Activated naive CD4-positive, alpha-beta T cell treated with anti-CD3 and anti-CD28 coated beads for 36 hours (primary cell): Measurements from ENCODE around the gene DTNA. TPM values are rescaled to one million over a fixed set of nuclear protein-coding genes. Genes with fewer than 3 reads are reported as not detected.

ENCODE experiments used
- CTCF ChIA-PET: fragments of 350-600 bp; sonication (Branson Sonifier 250); formaldehyde crosslinking; loops from one replicate; lab custom pipeline; 2021; ENCODE audit warnings: antibody characterized with exemption; lab: Charles Lee
- DNase-seq: peaks from one replicate; pipeline ENCODE4 v3.0.0-alpha.2; 2020
- H3K27ac Mint-ChIP-seq: one replicate; pipeline ENCODE4 v1.8.0; 2021; ENCODE audit warnings: mild to moderate bottlenecking, mixed read lengths
- H3K27me3 Mint-ChIP-seq: one replicate; pipeline ENCODE4 v1.8.0; 2021; ENCODE audit warnings: low read depth, mixed read lengths
- H3K36me3 Mint-ChIP-seq: one replicate; pipeline ENCODE4 v1.8.0; 2021; ENCODE audit warnings: low read depth, mixed read lengths
- H3K4me1 Mint-ChIP-seq: one replicate; pipeline ENCODE4 v1.8.0; 2021; ENCODE audit warnings: low read depth, mixed read lengths
- H3K4me3 Mint-ChIP-seq: one replicate; pipeline ENCODE4 v1.8.0; 2021; ENCODE audit warnings: mild to moderate bottlenecking, moderate library complexity, mixed read lengths
- H3K9me3 Mint-ChIP-seq: one replicate; pipeline ENCODE4 v1.8.0; 2021; ENCODE audit warnings: mixed read lengths
- intact Hi-C: fragments of 100-400 bp; cut with micrococcal nuclease; formaldehyde crosslinking; loops from one replicate; pipeline ENCODE4 v1.15.1; 2023
- total RNA-seq, 2 experiments: library from RNA; stranded (reverse); gene quantifications; one replicate each; pipeline ENCODE4 v1.2.3, GENCODE V29; 2021

DTNA gene
- total RNA-seq, 2 experiments from 2014 or later = 0.27 to 0.43 TPM

DNA sequence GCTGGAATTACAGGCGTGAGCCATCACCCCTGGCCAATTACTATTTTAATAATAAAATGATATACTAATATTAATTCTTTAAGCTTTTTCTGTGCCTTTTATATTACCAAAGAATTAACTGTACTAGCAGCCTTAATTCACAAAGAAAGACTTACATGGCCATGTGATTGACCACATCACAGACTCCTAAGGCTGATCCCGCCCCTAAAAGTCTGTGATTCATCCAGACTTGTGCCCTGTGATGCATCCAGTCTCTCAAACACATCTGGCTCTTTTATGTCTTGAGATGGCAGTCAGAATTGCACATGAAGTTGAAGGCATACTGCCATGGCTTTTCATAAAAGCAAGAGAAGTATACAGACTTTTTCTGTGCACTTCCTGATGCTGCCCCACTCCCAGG, 91.7 kb downstream of the DTNA start:
- intact Hi-C loops = no loop called here
- Mint-ChIP-seq H3K27me3 (peaks cover 18% of the 10 kb centered on the region), H3K27ac (no peak overlapping the region), H3K36me3 (no peaks in the 10 kb centered on the region), H3K4me1 (peaks cover 16% of the 10 kb centered on the region), H3K4me3 (no peak overlapping the region), H3K9me3 (no peaks in the 10 kb centered on the region)
- CTCF ChIA-PET = no interaction called here
- peak; percentile 52 for DNase-seq

- intact Hi-C loops = no loop called here
- no peak for DNase-seq
- CTCF ChIA-PET = interaction anchor here (1.1 to 1.3 kb wide), 3 partner anchors 12 to 140 kb away, joined by 3 read pairs; no protein-coding TSS in a partner anchor
- H3K9me3 Mint-ChIP-seq = no peaks in the 10 kb centered on the region
- peaks cover 16% of the 10 kb centered on the region for H3K4me1 Mint-ChIP-seq
- peaks cover 18% of the 10 kb centered on the region for H3K27me3 Mint-ChIP-seq
- H3K36me3 Mint-ChIP-seq = no peaks in the 10 kb centered on the region
- H3K4me3 Mint-ChIP-seq = no peak overlapping the region
- no peak overlapping the region for H3K27ac Mint-ChIP-seq
Observed at GRCh38 chr18:34802959-34803358, 92.9 kb downstream of the DTNA start.

DNA sequence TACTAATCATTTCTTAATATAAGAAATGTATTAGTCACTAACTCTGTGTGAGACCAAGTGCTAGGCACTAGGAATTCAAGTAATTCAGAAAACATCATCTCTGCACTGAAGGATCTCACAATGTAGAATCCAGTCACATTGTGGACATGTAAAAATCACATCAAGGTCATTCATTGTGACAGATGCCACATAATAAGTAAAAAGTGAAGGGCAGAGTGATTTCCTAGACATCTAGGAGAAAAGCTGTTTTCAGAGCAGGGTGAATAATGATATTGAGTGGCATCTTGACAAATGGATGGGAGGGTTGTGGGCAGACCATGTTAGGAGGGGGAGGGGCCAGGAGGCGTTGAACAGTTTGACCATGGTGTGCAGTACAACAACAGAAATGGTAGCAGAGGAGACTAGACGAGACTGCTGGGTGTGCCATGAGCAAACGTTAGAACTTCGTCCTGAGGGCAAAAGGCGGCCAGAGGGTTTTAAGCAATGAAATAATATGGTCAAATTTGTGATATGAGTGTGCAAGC, 93.8 kb downstream of the DTNA start:
- CTCF ChIA-PET = interaction anchor here (1.3 kb wide), 1 partner anchor 11 kb away, joined by 3 read pairs; no protein-coding TSS in a partner anchor
- no peak for DNase-seq
- Mint-ChIP-seq H3K9me3 (no peaks in the 10 kb centered on the region), H3K4me3 (no peak overlapping the region), H3K27me3 (peaks cover 18% of the 10 kb centered on the region), H3K36me3 (no peaks in the 10 kb centered on the region), H3K4me1 (peaks cover 12% of the 10 kb centered on the region), H3K27ac (no peak overlapping the region)
- intact Hi-C loops = no loop called here

DNA sequence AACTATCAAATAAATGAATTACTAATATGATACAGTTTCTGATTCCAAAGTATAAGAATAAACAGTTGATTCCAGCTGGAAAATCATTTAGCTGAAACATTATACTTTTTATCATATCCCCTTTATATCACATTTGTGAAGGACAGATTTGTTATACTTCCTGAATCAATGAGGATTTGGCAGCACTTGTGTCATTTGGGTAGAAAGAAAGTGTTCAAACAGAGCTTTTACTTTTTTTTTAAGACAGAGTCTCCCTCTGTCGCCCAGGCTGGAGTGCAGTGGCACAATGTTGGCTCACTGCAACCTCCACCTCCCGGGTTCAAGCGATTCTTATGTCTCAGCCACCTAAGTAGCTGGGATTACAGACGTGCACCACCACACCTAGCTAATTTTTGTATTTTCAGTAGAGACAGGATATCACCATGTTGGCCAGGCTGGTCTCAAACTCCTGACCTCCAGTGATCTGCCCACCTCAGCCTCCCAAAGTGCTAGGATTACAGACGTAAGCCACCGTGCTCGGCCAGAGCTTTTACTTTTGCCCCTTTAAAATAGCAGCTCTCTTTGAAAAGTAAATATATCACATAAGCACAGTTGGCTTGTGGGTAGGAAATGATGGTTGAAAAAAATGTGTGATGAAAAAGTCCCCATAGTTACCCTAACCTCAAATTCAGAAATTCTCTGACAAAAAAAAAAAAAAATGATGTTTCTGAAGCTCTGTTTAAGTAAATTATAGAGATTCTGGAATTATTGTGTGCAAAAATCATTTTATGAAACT, 95.2 kb downstream of the DTNA start:
- peaks cover 15% of the 10 kb centered on the region for H3K27me3 Mint-ChIP-seq
- CTCF ChIA-PET = interaction anchor here (0.9 to 1.5 kb wide), 4 partner anchors 18 to 143 kb away, joined by 3 to 6 read pairs (median 4); no protein-coding TSS in a partner anchor
- no peak overlapping the region for H3K27ac Mint-ChIP-seq
- H3K4me3 Mint-ChIP-seq = no peak overlapping the region
- no peak for DNase-seq
- H3K9me3 Mint-ChIP-seq = no peaks in the 10 kb centered on the region
- intact Hi-C loops = no loop called here
- H3K4me1 Mint-ChIP-seq = peaks cover 10% of the 10 kb centered on the region
- no peaks in the 10 kb centered on the region for H3K36me3 Mint-ChIP-seq

DNA sequence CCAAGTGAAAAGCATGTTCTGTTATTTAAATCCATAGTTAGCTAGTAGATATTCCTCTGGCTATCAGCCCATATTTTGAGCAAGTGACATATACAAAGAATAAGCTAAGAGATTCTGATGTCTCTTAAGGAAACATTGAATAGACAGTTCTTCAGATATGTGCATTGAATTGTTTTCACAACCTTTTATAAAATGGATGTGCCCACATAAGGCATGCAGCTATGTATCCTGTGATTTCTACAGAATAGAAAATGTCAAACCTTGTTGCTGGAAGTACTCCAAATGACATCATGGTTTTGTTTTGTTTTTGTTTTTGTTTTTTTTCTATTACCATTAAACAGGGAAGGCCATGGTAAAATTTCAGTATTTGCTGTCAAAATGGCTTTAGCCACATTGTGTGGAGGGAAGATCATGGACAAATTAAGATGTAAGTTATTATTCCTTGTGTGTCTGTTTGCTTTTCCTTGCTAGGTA, 95.8 kb downstream of the DTNA start:
- Mint-ChIP-seq H3K36me3 (no peaks in the 10 kb centered on the region), H3K9me3 (no peaks in the 10 kb centered on the region), H3K27me3 (peaks cover 15% of the 10 kb centered on the region), H3K4me3 (no peak overlapping the region), H3K4me1 (peaks cover 10% of the 10 kb centered on the region), H3K27ac (no peak overlapping the region)
- DNase-seq = no peak
- intact Hi-C loops = no loop called here
- CTCF ChIA-PET = interaction anchor here (1.0 to 1.5 kb wide), 3 partner anchors 21 to 144 kb away, joined by 3 to 4 read pairs (median 3); no protein-coding TSS in a partner anchor

DNA sequence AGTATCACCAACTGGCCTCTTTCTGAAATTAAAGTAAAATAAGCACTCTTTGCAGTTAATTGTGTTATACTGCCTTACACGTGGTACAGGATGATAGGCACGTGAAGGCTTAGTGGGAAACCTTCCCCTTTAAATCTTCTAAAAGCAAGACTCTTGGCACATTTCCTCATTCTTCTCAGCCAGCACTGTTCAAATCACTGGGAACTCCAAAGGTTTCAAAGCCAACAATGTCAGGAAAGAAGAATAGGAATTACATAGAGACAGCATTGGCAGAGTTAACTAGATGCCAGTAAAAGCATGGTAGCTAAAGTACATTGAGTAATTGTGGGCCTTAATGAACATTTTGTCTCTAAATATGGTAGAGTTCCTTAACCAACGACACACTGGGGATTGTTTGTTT, 96.4 kb downstream of the DTNA start:
- H3K4me3 Mint-ChIP-seq = no peak overlapping the region
- intact Hi-C loops = no loop called here
- CTCF ChIA-PET = interaction anchor here (0.6 to 1.5 kb wide), 2 partner anchors 44 to 144 kb away, joined by 3 read pairs; no protein-coding TSS in a partner anchor

GRCh38 chr18:34807106-34807796, 97.2 kb downstream of the DTNA start:
- CTCF ChIA-PET = interaction anchor here (0.6 to 1.6 kb wide), 3 partner anchors 19 to 236 kb away, joined by 3 to 5 read pairs (median 3); no protein-coding TSS in a partner anchor
- H3K4me3 Mint-ChIP-seq = no peak overlapping the region
- H3K4me1 Mint-ChIP-seq = peaks cover 7% of the 10 kb centered on the region
- H3K9me3 Mint-ChIP-seq = no peaks in the 10 kb centered on the region
- intact Hi-C loops = no loop called here
- no peak for DNase-seq
- no peak overlapping the region for H3K27ac Mint-ChIP-seq
- no peaks in the 10 kb centered on the region for H3K36me3 Mint-ChIP-seq
- peaks cover 13% of the 10 kb centered on the region for H3K27me3 Mint-ChIP-seq

More for the DNA sequence above, 96.4 kb downstream of the DTNA start:
- no peaks in the 10 kb centered on the region for H3K36me3 Mint-ChIP-seq
- H3K4me1 Mint-ChIP-seq = peaks cover 10% of the 10 kb centered on the region
- peaks cover 15% of the 10 kb centered on the region for H3K27me3 Mint-ChIP-seq
- no peaks in the 10 kb centered on the region for H3K9me3 Mint-ChIP-seq
- no peak overlapping the region for H3K27ac Mint-ChIP-seq
- DNase-seq = no peak

DNA sequence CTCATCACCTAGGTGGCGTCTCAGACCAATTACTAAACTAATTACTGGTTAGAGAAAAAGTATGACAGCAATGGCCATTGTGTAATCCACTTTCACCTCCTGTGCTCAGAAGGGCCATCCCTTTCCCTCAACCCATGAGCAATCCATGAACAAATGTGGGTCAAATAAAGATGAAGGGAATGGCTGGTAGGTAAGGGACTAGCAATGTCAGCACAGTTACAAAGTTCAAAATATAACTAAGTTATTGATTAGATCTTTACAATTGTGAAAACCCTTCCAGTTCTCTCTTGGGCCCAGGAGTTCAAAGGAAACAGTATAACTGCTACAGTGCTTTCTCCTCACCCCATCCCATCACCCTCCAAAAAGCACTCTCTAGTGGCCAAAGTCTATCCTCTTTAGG, 98.3 kb downstream of the DTNA start:
- no peak for DNase-seq
- intact Hi-C loops = no loop called here
- Mint-ChIP-seq H3K36me3 (no peaks in the 10 kb centered on the region), H3K9me3 (no peaks in the 10 kb centered on the region), H3K4me1 (peaks cover 7% of the 10 kb centered on the region), H3K27ac (no peak overlapping the region), H3K27me3 (peaks cover 15% of the 10 kb centered on the region), H3K4me3 (no peak overlapping the region)
- CTCF ChIA-PET = interaction anchor here (1.0 to 1.6 kb wide), 2 partner anchors 17 to 21 kb away, joined by 3 to 5 read pairs; no protein-coding TSS in a partner anchor

DNA sequence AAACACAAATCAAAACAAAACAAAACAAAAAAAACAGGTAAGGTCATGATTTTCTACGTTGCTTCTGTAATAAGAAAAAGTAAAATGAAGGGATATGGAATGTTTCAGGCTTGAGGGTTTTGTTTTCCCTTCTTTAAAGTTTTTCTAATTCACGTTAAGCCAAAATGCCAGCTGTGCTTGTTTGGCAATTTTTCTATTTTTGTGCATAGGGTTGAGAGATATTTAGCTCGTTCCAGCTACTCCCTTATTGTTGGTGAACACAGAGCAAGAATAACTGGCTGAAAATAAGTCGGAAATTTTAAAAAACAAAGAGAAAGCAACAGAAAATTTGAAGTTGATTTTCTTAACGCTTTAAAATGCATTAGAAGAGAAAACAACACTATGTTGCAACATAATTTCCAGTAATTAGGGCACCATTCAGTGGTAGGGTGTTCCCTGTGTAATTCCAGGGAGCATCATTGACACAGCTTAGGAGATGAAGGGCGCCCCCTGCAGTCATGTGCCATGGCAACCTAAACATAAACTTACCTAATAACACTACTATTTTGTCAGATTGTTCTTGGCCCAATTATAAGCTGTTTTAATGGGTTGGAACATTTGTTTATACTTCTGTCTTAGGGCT, 99.5 kb downstream of the DTNA start:
- peaks cover 7% of the 10 kb centered on the region for H3K4me1 Mint-ChIP-seq
- peak; percentile 43 for DNase-seq
- no peak overlapping the region for H3K4me3 Mint-ChIP-seq
- H3K9me3 Mint-ChIP-seq = no peaks in the 10 kb centered on the region
- intact Hi-C loops = no loop called here
- H3K27me3 Mint-ChIP-seq = peaks cover 11% of the 10 kb centered on the region
- no peaks in the 10 kb centered on the region for H3K36me3 Mint-ChIP-seq
- H3K27ac Mint-ChIP-seq = no peak overlapping the region
- CTCF ChIA-PET = interaction anchor here (0.7 kb wide), 1 partner anchor 20 kb away, joined by 3 read pairs; no protein-coding TSS in a partner anchor

- Mint-ChIP-seq H3K4me1 (no peaks in the 10 kb centered on the region), H3K36me3 (no peaks in the 10 kb centered on the region), H3K9me3 (no peaks in the 10 kb centered on the region), H3K27me3 (peaks cover 9% of the 10 kb centered on the region), H3K4me3 (no peak overlapping the region), H3K27ac (no peak overlapping the region)
- CTCF ChIA-PET = interaction anchor here (0.7 to 1.1 kb wide), 2 partner anchors 11 to 332 kb away, joined by 3 read pairs; no protein-coding TSS in a partner anchor
- intact Hi-C loops = no loop called here
- no peak for DNase-seq
Observed at GRCh38 chr18:34816183-34816582, 106.1 kb downstream of the DTNA start.

DNA sequence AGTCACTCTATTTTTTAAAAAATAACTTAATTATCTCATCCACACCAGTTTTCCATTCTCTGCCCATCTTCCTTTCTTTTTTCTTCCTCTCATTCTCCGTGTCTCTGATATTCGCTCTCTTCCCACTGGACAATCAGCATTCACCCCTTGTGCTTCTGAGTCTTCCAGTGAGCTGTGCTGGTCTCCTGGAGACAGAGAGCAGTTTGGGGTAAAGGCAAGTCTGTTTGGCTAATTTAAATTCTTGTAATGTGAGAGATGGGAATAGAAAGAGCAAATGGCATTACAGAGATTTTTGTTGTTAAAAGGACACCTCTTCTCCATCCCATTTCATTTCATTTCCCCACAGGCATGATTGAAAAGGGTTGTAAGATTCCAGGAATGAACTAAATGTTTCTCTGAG, 107.5 kb downstream of the DTNA start:
- DNase-seq = no peak
- intact Hi-C loops = no loop called here
- CTCF ChIA-PET = interaction anchor here (1.1 kb wide), 1 partner anchor 156 kb away, joined by 4 read pairs; no protein-coding TSS in a partner anchor
- peaks cover 10% of the 10 kb centered on the region for H3K27me3 Mint-ChIP-seq
- H3K9me3 Mint-ChIP-seq = no peaks in the 10 kb centered on the region
- H3K4me1 Mint-ChIP-seq = no peaks in the 10 kb centered on the region
- H3K27ac Mint-ChIP-seq = no peak overlapping the region
- H3K36me3 Mint-ChIP-seq = no peaks in the 10 kb centered on the region
- no peak overlapping the region for H3K4me3 Mint-ChIP-seq
